Activated CD4-positive, CD25-positive, alpha-beta regulatory T cell treated with anti-CD3 and anti-CD28 coated beads, Interleukin-2, amount 50 U/mL, for 24 hours (primary cell): Measurements from ENCODE around the gene HS3ST4.

Source experiments
- ATAC-seq, 2 donors: fragments of 150-1000 bp; cut with Tn5 transposase; one replicate each; pipeline ENCODE4 v1.10.0; 2021; ENCODE audit warnings: mild to moderate bottlenecking in 1 of 2, moderate library complexity in 1 of 2

The HS3ST4 gene

GRCh38 chr16:25691519-25692091, at the start of gene HS3ST4:
Gene HS3ST4, plus strand, starts transcription at chr16:25691959.
- ATAC-seq = no peak

- ATAC-seq = no peak
Observed at GRCh38 chr16:25643633-25644032, 48.1 kb upstream of the HS3ST4 start.

- no peak for ATAC-seq
Observed at GRCh38 chr16:25656639-25657038, 35.1 kb upstream of the HS3ST4 start.

- no peak for ATAC-seq
Observed at GRCh38 chr16:25676820-25677219, 14.9 kb upstream of the HS3ST4 start.

GRCh38 chr16:25679511-25679910, 12.2 kb upstream of the HS3ST4 start:
- ATAC-seq = no peak

GRCh38 chr16:25689137-25689836, 2.5 kb upstream of the HS3ST4 start:
- ATAC-seq = no peak

GRCh38 chr16:25690552-25691143, 1.1 kb upstream of the HS3ST4 start:
- ATAC-seq = no peak

- ATAC-seq = no peak
Observed at GRCh38 chr16:25692351-25692741, 587 bp downstream of the HS3ST4 start.

GRCh38 chr16:25692742-25693508, 1.2 kb downstream of the HS3ST4 start:
- ATAC-seq = no peak

GRCh38 chr16:25693631-25694030, 1.9 kb downstream of the HS3ST4 start:
- no peak for ATAC-seq

GRCh38 chr16:25699069-25699468, 7.3 kb downstream of the HS3ST4 start:
- no peak for ATAC-seq

- ATAC-seq = no peak
Observed at GRCh38 chr16:25700547-25700946, 8.8 kb downstream of the HS3ST4 start.

GRCh38 chr16:25707553-25707952, 15.8 kb downstream of the HS3ST4 start:
- ATAC-seq = no peak

- no peak for ATAC-seq
Observed at GRCh38 chr16:25707982-25708583, 16.3 kb downstream of the HS3ST4 start.

GRCh38 chr16:25709213-25709612, 17.5 kb downstream of the HS3ST4 start:
- ATAC-seq = no peak

GRCh38 chr16:25713785-25714570, 22.2 kb downstream of the HS3ST4 start:
- ATAC-seq = no peak

GRCh38 chr16:25716186-25716585, 24.4 kb downstream of the HS3ST4 start:
- no peak for ATAC-seq

GRCh38 chr16:25721439-25721838, 29.7 kb downstream of the HS3ST4 start:
- ATAC-seq = no peak

- no peak for ATAC-seq
Observed at GRCh38 chr16:25726430-25727098, 34.8 kb downstream of the HS3ST4 start.

- ATAC-seq = no peak
Observed at GRCh38 chr16:25729188-25729915, 37.6 kb downstream of the HS3ST4 start.

- ATAC-seq = no peak
Observed at GRCh38 chr16:25730396-25730795, 38.6 kb downstream of the HS3ST4 start.
